Breast epithelium (tissue), 3 donors: ENCODE data around the gene MTCL1.

Experiments
- CTCF ChIP-seq, 3 donors: fragments of 450-650 bp; IDR thresholded peaks; one replicate each; pipeline ENCODE4 v1.5.1; 2016 to 2017; ENCODE audit warnings: antibody characterized with exemption in 3 of 3, mild to moderate bottlenecking in 3 of 3, moderate library complexity in 3 of 3
- POLR2A ChIP-seq: fragments of 450-650 bp; IDR thresholded peaks from one replicate; pipeline ENCODE4 v1.6.1; 2016; ENCODE audit warnings: antibody characterized with exemption, mild to moderate bottlenecking, moderate library complexity

- TF ChIP-seq POLR2A (no peak), CTCF (IDR thresholded peaks at IDR 0.05) (no peak)
Measured at GRCh38 chr18:8876887-8877286, 171.5 kb downstream of the MTCL1 start.
